GM21515 (cell line): Measurements from ENCODE around the gene CTSF.
A peak's percentile ranks its signal among the peaks of the same experiment; 100 is the strongest.
"Not testable (repeated sequence)": the region's sequence is repeated elsewhere in the genome, so short reads cannot be mapped to it uniquely, and the experiment has no call there.

Experiments used
- ATAC-seq: cut with Tn5 transposase; IDR thresholded peaks from one replicate; pipeline ENCODE4 v1.9.1; 2021; ENCODE audit not compliant: unreplicated experiment

The CTSF gene

GRCh38 chr11:66559866-66560676, 8.3 kb downstream of the CTSF start:
- no peak for ATAC-seq

- no peak for ATAC-seq
Observed at GRCh38 chr11:66559142-66559865, 9.1 kb downstream of the CTSF start.

GRCh38 chr11:66557733-66558326, 10.6 kb downstream of the CTSF start:
- ATAC-seq = no peak

- no peak for ATAC-seq
Observed at GRCh38 chr11:66556086-66556485, 12.3 kb downstream of the CTSF start.

GRCh38 chr11:66555416-66555815, 13.0 kb downstream of the CTSF start:
- ATAC-seq = no peak

- ATAC-seq = no peak
Observed at GRCh38 chr11:66554602-66555001, 13.8 kb downstream of the CTSF start.

- ATAC-seq = no peak
Observed at GRCh38 chr11:66550887-66551286, 17.5 kb downstream of the CTSF start.

- no peak for ATAC-seq
Observed at GRCh38 chr11:66549696-66550095, 18.7 kb downstream of the CTSF start.

GRCh38 chr11:66548774-66549630, 19.4 kb downstream of the CTSF start:
- no peak for ATAC-seq

- ATAC-seq = no peak
Observed at GRCh38 chr11:66548041-66548440, 20.4 kb downstream of the CTSF start.

GRCh38 chr11:66547662-66548009, 20.8 kb downstream of the CTSF start:
- no peak for ATAC-seq

GRCh38 chr11:66546966-66547661, 21.3 kb downstream of the CTSF start:
- no peak for ATAC-seq

- ATAC-seq = no peak
Observed at GRCh38 chr11:66546368-66546965, 21.9 kb downstream of the CTSF start, which contains the start of gene ACTN3. ACTN3 (plus strand) TSS chr11:66546903; CDS start chr11:66546938, 35 bp downstream.

- peak; percentile 86 for ATAC-seq
Observed at GRCh38 chr11:66545701-66546367, 22.6 kb downstream of the CTSF start, which contains the start of gene ZDHHC24. ZDHHC24 (minus strand) TSS chr11:66546048; CDS start chr11:66546003, 45 bp downstream.

GRCh38 chr11:66544952-66545351, 23.5 kb downstream of the CTSF start:
- ATAC-seq = not testable (repeated sequence)

- ATAC-seq = no peak
Observed at GRCh38 chr11:66543263-66544107, 24.9 kb downstream of the CTSF start.

GRCh38 chr11:66542362-66542761, 26.0 kb downstream of the CTSF start:
- ATAC-seq = no peak

GRCh38 chr11:66541892-66542291, 26.5 kb downstream of the CTSF start:
- ATAC-seq = no peak
